Mononuclear cell (primary cell): Measurements from ENCODE around the gene PRTN3. TPM values are rescaled to one million over a fixed set of nuclear protein-coding genes. Genes with fewer than 3 reads are reported as not detected.
"Not testable (repeated sequence)": the region's sequence is repeated elsewhere in the genome, so short reads cannot be mapped to it uniquely, and the experiment has no call there.

Experiments
- H3K27me3 ChIP-seq: 2 replicates; pipeline ENCODE4 v1.6.0; 2011; ENCODE audit warnings: low read length, control low read depth; ENCODE audit not compliant: insufficient read depth
- H3K4me1 ChIP-seq: 2 replicates; pipeline ENCODE4 v1.5.1; 2011; ENCODE audit warnings: mild to moderate bottlenecking, low read length, control low read depth; ENCODE audit not compliant: insufficient read depth
- H3K4me3 ChIP-seq: 2 replicates; pipeline ENCODE4 v1.5.1; 2011; ENCODE audit warnings: mild to moderate bottlenecking, low read length, moderate library complexity
- H3K9me3 ChIP-seq: 2 replicates; pipeline ENCODE4 v1.5.1; 2011; ENCODE audit warnings: low read depth, mild to moderate bottlenecking, control low read depth, low read length
- total RNA-seq: library from RNA; depleted of rRNA; stranded (reverse); fragments of >200 nt; gene quantifications from one replicate; pipeline ENCODE4 v1.2.3, GENCODE V29; 2012

The PRTN3 gene
- total RNA-seq, 1 donor: 0.31 TPM

GRCh38 chr19:810077-810855 lies 30.5 kb upstream of the PRTN3 start:
- H3K27me3 ChIP-seq: no peaks in the 10 kb centered on the region
- H3K4me3 ChIP-seq: no peak overlapping the region
- H3K9me3 ChIP-seq: no peaks in the 10 kb centered on the region
- H3K4me1 ChIP-seq: no peaks in the 10 kb centered on the region

GRCh38 chr19:810883-811489 lies 29.8 kb upstream of the PRTN3 start:
- Histone ChIP-seq H3K9me3 (no peaks in the 10 kb centered on the region), H3K4me1 (no peaks in the 10 kb centered on the region), H3K4me3 (no peak overlapping the region), H3K27me3 (no peaks in the 10 kb centered on the region)

- Histone ChIP-seq H3K27me3 (no peaks in the 10 kb centered on the region), H3K4me3 (no peak overlapping the region), H3K4me1 (no peaks in the 10 kb centered on the region), H3K9me3 (no peaks in the 10 kb centered on the region)
Observed at GRCh38 chr19:811506-812048, 29.2 kb upstream of the PRTN3 start.

GRCh38 chr19:812049-812746 lies 28.6 kb upstream of the PRTN3 start:
- H3K4me1 ChIP-seq: no peaks in the 10 kb centered on the region
- no peaks in the 10 kb centered on the region for H3K27me3 ChIP-seq
- H3K4me3 ChIP-seq: no peak overlapping the region
- no peaks in the 10 kb centered on the region for H3K9me3 ChIP-seq

GRCh38 chr19:812747-813218 lies 28.0 kb upstream of the PRTN3 start:
- no peaks in the 10 kb centered on the region for H3K9me3 ChIP-seq
- no peaks in the 10 kb centered on the region for H3K4me1 ChIP-seq
- no peak overlapping the region for H3K4me3 ChIP-seq
- no peaks in the 10 kb centered on the region for H3K27me3 ChIP-seq

GRCh38 chr19:813219-814151 lies 27.3 kb upstream of the PRTN3 start:
- Histone ChIP-seq H3K27me3 (no peaks in the 10 kb centered on the region), H3K4me1 (no peaks in the 10 kb centered on the region), H3K9me3 (no peaks in the 10 kb centered on the region), H3K4me3 (no peak overlapping the region)

GRCh38 chr19:814152-815078 lies 26.4 kb upstream of the PRTN3 start:
- Histone ChIP-seq H3K9me3 (no peaks in the 10 kb centered on the region), H3K27me3 (no peaks in the 10 kb centered on the region), H3K4me1 (no peaks in the 10 kb centered on the region), H3K4me3 (no peak overlapping the region)

- Histone ChIP-seq H3K4me1 (no peaks in the 10 kb centered on the region), H3K4me3 (no peak overlapping the region), H3K9me3 (no peaks in the 10 kb centered on the region), H3K27me3 (no peaks in the 10 kb centered on the region)
Observed at GRCh38 chr19:815079-815774, 25.6 kb upstream of the PRTN3 start.

GRCh38 chr19:815775-816499 lies 24.9 kb upstream of the PRTN3 start:
- no peaks in the 10 kb centered on the region for H3K9me3 ChIP-seq
- no peaks in the 10 kb centered on the region for H3K4me1 ChIP-seq
- H3K4me3 ChIP-seq: no peak overlapping the region
- no peaks in the 10 kb centered on the region for H3K27me3 ChIP-seq

GRCh38 chr19:816500-816857 lies 24.3 kb upstream of the PRTN3 start:
- no peaks in the 10 kb centered on the region for H3K9me3 ChIP-seq

GRCh38 chr19:820212-820611 lies 20.6 kb upstream of the PRTN3 start:
- peaks cover 23% of the 10 kb centered on the region for H3K4me1 ChIP-seq
- H3K9me3 ChIP-seq, H3K4me3 ChIP-seq, H3K27me3 ChIP-seq: not testable (repeated sequence)

More at GRCh38 chr19:816500-816857, 24.3 kb upstream of the PRTN3 start:
- H3K4me1 ChIP-seq: no peaks in the 10 kb centered on the region
- no peaks in the 10 kb centered on the region for H3K27me3 ChIP-seq
- no peak overlapping the region for H3K4me3 ChIP-seq

GRCh38 chr19:821231-821824 lies 19.5 kb upstream of the PRTN3 start:
- no peaks in the 10 kb centered on the region for H3K27me3 ChIP-seq
- peaks cover 33% of the 10 kb centered on the region for H3K4me1 ChIP-seq
- no peak overlapping the region for H3K4me3 ChIP-seq
- no peaks in the 10 kb centered on the region for H3K9me3 ChIP-seq
